HG02884 (cell line): Measurements from ENCODE around the gene CCR5.
"Not testable (repeated sequence)": the region's sequence is repeated elsewhere in the genome, so short reads cannot be mapped to it uniquely, and the experiment has no call there.

ENCODE experiments used
- ATAC-seq: cut with Tn5 transposase; IDR thresholded peaks from one replicate; pipeline ENCODE4 v1.9.1; 2021; ENCODE audit warnings: mild to moderate bottlenecking, moderate library complexity; ENCODE audit not compliant: unreplicated experiment

CCR5 gene

DNA sequence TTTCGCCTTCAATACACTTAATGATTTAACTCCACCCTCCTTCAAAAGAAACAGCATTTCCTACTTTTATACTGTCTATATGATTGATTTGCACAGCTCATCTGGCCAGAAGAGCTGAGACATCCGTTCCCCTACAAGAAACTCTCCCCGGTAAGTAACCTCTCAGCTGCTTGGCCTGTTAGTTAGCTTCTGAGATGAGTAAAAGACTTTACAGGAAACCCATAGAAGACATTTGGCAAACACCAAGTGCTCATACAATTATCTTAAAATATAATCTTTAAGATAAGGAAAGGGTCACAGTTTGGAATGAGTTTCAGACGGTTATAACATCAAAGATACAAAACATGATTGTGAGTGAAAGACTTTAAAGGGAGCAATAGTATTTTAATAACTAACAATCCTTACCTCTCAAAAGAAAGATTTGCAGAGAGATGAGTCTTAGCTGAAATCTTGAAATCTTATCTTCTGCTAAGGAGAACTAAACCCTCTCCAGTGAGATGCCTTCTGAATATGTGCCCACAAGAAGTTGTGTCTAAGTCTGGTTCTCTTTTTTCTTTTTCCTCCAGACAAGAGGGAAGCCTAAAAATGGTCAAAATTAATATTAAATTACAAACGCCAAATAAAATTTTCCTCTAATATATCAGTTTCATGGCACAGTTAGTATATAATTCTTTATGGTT, at the start of gene CCR5:
TSS of gene CCR5 (plus strand) at position 108 of the 680 bp plus-strand sequence. CDS start 1,957 bp downstream, outside the sequence.
- no peak for ATAC-seq

GRCh38 chr3:46321461-46322104, 49.2 kb upstream of the CCR5 start:
- ATAC-seq = no peak

DNA sequence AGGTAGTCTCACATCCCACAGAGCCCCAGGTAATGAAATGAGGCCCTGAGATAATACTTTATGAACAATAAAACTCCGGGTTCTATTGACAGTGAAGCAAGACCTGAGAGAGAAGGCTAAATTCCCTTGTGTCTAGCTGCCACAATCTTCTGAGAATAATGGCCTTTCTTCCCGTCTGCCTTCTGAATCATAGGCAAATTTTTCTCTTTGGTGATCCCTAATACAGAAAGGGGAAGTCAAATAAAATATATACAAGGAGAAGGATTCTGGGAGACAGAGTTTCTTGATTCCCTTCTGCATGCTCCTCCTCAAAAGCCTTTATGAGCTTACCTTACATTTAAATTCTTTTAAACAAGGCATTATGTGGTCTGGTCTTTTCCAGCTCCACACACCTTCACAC, 46.7 kb upstream of the CCR5 start:
- ATAC-seq = no peak

DNA sequence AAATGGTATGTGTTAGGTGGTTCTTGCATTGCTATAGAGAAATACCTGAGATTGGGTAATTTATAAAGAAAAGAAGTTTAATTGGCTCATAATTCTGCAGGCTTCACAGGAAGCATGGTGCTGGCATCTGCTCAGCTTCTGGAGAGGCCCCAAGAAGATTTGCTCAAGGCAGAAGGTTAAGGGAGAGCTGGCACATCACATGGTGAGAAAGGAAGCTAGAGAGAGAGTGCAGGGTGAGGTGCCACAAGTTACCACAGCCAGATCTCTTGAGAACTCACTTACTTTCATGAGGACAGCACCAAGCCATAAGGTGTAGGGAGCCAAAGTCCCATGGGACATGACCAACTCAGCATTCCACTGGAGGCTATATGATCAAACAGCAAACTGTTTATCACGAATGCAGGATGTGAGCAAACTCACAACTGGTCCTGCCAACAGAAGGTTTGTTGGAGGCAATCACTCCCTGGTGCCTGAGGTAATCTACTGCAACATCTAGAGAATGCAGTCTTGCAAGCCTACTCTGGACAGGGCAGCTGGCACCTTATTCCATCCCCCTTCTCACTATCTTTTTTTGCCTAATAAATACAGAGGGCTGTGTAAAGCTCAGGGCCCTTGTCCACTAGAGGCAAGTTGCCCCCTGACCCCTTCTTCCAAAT, 45.0 kb upstream of the CCR5 start:
- no peak for ATAC-seq

DNA sequence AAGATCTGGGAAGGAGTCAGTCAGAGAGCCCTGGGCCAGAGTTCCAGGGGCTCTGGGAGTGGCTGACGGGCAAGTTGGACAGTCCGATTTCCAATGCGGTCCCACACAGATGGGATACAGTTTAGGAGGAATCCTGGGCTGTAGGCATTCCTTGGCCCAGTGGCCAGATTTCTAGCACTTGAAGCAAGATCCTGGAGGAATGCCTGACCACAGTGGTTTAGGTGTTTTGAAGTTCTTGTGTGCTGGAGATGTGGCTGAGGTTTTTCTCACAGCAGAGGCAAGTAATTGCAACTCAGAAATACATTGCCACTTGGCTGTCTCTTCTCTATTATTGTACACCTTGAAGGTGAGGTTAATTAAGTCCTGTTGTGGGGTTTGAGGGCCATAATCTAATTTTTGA, 40.1 kb upstream of the CCR5 start:
- ATAC-seq = not testable (repeated sequence)

DNA sequence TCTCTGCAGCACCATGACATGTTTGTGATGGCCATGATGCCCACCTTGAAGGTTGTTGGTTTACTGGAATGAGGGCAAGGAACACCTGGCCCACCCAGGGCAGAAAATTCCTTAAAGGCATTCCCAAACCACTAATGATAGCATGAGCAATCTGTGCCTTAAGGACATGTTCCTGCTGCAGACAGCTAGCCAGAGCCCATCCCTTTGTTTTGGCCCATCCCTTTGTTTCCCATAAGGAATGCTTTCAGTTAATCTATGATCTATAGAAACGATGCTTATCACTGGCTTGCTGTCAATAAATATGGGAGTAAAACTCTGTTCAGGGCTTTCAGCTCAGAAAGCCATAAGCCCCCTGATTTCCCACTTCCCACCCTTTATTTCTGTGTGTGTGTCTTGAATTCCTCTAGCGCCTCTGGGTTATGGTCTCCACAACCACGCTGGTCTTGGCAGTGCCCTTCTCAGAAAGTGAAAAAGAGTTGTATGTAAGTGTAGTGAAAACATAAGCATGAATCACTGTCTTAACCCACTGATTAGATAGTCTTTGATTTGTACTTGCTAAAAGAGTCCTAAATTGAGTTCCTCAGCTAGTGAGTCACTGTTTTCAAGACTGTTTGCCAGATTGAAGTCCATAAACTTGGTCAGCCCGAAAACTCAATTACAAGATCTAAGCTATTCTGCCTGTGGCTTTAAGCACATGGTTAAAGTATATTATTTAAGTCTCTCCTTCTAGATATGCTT, 35.8 kb upstream of the CCR5 start:
- no peak for ATAC-seq

- ATAC-seq = no peak
These were observed 35.2 kb upstream of the CCR5 start for GRCh38 chr3:46335541-46335940.

GRCh38 chr3:46337911-46338310, 32.8 kb upstream of the CCR5 start:
- no peak for ATAC-seq

DNA sequence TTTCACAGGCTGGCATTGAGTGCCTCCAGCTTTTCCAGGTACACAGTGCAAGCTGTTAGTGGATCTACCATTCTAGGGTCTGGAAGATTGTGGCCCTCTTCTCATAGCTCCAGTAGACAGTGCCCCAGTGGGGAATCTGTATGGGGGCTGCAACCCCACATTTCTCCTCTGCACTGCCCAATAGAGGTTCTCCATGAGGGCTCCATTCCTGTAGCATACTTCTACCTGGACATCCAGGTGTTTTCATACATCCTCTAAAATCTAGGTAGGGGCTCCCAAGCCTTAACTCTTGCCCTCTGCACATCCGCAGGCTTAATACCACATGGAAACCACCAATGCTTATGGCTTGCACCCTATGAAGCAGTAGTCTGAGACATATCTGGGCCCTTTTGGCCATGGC, 31.9 kb upstream of the CCR5 start:
- no peak for ATAC-seq

GRCh38 chr3:46344476-46344875, 26.3 kb upstream of the CCR5 start:
- ATAC-seq = no peak

GRCh38 chr3:46348823-46349482, 21.8 kb upstream of the CCR5 start:
- no peak for ATAC-seq

- ATAC-seq = peak; percentile 52
These were observed 21.1 kb upstream of the CCR5 start for GRCh38 chr3:46349484-46350261.

DNA sequence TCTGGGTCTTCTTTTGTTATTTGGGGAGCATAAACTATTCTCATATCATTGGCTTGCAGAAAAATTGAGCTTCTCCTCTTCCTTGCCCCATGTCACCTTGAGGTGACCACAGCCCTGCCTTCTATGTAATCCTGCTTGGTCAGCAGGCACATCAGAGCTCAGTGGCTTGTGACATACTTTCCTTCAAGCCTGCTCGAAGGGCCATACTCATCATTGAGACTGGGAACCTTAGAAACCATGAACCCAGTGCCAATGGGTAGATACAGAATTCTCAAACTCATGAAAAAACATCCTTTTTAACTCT, 20.5 kb upstream of the CCR5 start:
- no peak for ATAC-seq

GRCh38 chr3:46351646-46352045, 19.1 kb upstream of the CCR5 start:
- ATAC-seq = no peak

DNA sequence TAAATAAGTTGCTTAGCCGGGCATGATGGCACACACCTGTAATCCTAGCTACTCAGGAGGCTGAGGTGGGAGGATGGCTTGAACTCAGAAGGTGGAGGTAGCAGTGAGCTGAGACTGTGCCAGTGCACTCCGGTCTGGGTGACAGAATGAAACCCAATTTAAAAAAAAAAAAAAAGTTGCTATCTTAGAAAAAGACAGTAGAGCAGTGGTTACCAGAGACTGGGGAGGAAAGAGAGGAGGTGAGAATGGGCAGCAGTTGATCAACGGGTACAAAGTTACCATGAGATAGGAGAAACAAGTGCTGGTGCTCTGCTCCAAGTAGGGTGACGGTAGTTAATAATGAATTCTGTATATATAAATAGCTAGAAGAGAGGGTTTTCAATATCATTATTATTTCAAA, 17.7 kb upstream of the CCR5 start:
- ATAC-seq = no peak

GRCh38 chr3:46353647-46354410, 16.9 kb upstream of the CCR5 start, which contains the start of gene CCR2:
CCR2 (plus strand) TSS chr3:46354111; CDS start chr3:46357528, 3,417 bp downstream.
- no peak for ATAC-seq

DNA sequence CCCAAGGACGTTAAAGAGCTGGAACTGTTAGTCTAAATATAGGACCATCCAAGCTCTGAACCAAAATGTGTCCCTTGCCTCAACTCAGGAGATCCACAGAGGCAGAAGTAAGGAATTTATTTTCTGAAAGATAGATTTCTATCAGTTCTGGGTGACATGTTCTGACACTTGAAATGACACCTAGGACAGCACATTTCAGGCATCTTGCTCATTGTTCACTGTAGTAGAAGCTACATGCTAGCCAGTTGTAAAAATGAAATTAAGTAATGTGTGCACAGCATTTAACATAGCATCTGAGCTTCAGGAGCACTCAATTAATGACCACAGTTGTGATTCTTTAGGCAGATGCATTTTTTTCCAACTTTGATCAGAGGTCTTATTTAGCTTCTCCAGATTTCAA, 16.3 kb upstream of the CCR5 start:
- ATAC-seq = no peak

GRCh38 chr3:46354984-46355383, 15.8 kb upstream of the CCR5 start:
- ATAC-seq = no peak

- no peak for ATAC-seq
These were observed 14.5 kb upstream of the CCR5 start for GRCh38 chr3:46356276-46356675.

GRCh38 chr3:46356909-46357308, 13.8 kb upstream of the CCR5 start:
- ATAC-seq = no peak
